GM19324 (cell line): ENCODE measurements around the gene RAB27A.

Experiments used
- ATAC-seq: cut with Tn5 transposase; IDR thresholded peaks from one replicate; pipeline ENCODE4 v1.9.1; 2021; ENCODE audit warnings: mild to moderate bottlenecking, moderate library complexity; ENCODE audit not compliant: unreplicated experiment, low FRiP score

Gene RAB27A

DNA sequence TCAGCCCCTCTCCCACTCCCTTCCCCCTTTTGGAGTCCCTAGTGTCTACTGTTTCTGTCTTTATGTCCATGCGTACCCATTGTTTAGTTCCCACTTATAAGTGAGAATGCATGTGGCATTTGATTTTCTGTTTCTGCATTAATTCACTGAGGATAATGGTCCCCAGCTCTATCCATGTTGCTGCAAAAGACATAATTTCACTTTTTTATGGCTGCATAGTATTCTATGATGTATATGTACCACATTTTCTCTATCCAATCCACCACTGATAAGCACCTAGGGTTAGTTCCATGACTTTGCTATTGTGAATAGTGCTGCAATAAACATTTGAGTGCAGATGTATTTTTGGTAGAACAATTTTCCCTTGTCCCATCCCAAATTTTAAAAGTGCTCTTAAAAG, 58.7 kb downstream of the RAB27A start:
- ATAC-seq, result no peak

DNA sequence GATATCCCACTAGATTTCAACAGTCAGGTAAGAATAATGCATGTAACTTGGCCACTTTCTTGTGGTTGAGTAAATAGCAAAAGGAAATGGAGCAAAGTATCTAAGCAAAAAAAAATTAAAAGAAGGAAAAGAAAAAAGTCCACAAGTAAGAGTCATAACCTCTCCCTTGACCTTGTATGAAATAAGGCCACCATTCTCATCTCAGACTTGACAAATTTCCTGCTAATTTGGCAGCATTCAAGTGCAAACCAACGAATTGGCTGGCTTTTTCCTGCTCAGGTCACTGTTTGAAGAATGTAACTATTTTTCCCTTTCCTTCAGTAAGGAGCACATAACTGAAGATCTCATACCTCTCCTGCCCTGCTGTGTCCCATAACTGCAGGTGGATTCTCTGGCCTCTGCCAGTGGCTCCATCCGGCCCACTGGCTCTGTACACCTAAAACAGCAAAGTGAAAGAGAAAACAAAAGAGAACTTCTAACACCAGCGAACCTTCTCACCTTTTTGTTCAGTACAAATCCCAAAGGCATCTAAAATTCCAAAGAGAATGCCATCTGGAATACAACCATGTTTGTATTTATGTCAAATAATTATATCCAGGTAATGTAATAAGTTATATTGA, 59.5 kb downstream of the RAB27A start:
- ATAC-seq, result no peak

DNA sequence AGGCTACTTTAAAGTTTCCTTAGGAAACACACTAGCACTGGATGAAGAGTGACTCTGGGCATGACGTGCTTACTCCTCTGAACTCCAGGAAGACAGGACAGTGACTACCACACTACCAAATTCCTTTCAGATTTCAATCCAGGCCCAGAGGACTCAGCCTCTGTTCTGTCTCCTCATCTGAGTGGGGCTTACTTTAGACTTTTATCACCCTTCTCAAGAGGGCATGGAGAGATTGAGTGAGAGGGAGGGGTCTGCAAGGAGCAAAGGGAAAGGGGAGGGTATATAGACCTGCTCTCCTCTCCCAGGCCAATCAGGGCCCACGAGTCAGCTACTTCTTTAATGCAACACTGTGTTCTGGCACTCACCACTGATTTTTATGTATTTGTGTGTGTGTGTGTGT, 63.5 kb downstream of the RAB27A start:
- ATAC-seq, result no peak

- ATAC-seq, result no peak
Measured at GRCh38 chr15:55224892-55225291, 64.7 kb downstream of the RAB27A start.

DNA sequence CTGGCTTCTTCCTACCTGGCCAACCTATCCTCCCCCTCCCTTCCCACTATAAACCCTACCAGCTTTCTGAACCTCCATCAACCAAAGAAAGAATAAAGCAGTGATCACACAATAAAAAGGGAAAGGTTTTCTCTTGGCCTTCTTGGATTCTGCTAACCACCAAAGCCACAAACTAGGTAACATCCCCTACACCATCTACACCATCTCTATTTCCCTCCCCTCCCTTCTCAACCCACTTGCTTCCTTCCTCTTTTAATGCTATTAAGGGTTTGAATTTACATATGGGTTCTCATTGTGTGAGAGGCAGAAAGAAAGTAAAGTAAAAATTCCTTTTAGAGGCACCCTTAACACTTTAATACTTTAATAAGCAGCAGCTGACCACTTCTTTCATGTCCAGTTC, 67.0 kb downstream of the RAB27A start:
- ATAC-seq, result peak; percentile 78

- peak; percentile 37 for ATAC-seq
Measured at GRCh38 chr15:55221090-55222011, 68.3 kb downstream of the RAB27A start.

GRCh38 chr15:55220606-55221005, 69.0 kb downstream of the RAB27A start:
- ATAC-seq, result no peak

GRCh38 chr15:55218056-55218455, 71.6 kb downstream of the RAB27A start:
- no peak for ATAC-seq

DNA sequence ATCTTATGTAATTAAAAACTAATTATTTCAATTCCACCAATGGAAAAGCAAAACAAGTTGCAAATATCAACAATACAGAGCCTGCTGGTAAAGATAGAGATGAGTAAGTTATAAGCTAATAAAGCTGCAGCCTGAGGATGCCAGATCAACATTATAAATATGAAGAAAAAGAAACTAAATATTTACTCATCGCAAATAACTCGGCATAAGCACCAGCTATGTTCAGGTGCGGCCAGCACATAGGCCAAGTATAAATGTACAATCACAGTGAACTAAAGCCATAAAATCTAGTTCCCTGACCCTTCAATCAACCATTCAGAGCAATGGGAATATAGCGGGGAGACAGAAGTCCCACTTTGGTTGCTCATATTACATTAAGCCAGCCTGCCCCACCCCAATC, 85.1 kb downstream of the RAB27A start:
- ATAC-seq, result no peak

- ATAC-seq, result no peak
Measured at GRCh38 chr15:55202206-55202605, 87.4 kb downstream of the RAB27A start.

DNA sequence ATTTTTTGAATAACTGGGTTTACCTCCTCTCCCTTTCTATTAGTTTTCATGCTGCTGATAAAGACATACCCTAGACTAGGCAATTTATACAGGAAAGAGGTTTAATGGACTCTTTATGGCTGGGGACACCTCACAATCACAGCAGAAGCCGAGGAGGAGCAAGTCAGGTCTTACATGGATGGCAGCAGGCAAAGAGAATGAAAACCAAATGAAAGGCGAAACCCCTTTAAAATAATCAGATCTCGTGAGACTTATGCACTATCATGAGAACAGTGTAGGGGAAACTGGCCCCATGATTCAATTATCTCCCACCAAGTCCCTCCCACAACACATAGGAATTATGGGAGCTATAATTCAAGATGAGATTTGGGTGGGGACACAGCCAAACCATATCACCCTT, 90.9 kb downstream of the RAB27A start:
- ATAC-seq, result no peak

DNA sequence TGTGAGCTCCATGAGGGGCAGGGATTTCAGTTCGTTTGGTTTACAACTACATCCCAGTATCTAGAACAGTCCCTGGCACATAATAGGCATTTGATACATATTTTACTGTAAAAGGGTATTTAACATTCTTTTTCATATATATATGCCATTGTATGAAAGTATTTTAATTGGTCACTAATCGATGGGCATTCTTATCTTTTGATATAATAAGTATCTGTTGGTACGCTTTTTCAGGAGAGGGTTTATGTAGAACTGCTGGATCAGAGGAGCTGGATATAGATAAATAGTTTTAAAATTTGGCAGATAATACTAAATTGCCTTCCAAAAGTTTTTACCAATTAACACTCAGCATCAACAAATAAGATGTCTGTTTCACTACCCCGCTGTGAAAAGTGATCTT, 91.9 kb downstream of the RAB27A start:
- no peak for ATAC-seq

GRCh38 chr15:55197362-55197705, 92.3 kb downstream of the RAB27A start:
- ATAC-seq, result peak; percentile 12

GRCh38 chr15:55196458-55197361, 92.9 kb downstream of the RAB27A start, which contains the start of gene RSL24D1:
Gene RSL24D1 (minus strand): TSS chr15:55196941. CDS start chr15:55196890, 51 bp downstream.
- peak; percentile 99 for ATAC-seq

DNA sequence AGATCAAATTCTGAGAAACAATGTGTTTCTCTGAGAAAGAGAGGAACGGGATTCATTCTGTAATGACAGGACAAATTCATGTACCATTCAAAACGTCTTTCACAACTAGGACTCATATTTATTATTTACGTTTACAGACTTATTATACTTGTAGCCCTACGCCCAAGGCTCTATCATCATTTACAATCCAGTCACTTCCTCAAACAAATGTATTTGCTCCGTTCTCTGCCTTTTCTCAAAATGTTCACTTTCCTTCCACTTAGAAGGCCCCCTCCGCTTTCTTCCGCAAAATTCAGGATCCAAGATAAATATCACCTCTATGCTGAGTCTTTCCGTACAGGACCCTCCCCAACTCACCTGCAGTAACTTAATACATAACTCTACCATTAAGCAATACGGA, 93.6 kb downstream of the RAB27A start:
- no peak for ATAC-seq

DNA sequence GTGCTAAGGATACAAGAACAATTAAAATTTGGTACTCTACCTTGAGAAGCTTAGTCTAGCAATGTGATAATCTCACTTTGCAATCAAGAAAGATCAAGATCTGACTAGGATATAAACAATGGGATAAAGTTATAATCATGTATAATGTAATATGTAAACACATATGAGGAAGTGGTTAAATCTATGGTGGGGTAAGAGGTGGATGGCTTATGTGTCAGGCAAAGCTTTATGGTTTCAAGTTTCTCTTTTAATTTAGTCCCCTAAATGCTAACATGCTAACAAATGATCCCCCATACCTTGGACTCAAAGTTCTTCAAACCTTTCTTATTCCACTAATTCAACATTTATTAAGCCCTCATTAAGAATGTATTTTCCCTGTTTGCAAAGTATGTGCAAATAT, 95.4 kb downstream of the RAB27A start:
- ATAC-seq, result no peak

DNA sequence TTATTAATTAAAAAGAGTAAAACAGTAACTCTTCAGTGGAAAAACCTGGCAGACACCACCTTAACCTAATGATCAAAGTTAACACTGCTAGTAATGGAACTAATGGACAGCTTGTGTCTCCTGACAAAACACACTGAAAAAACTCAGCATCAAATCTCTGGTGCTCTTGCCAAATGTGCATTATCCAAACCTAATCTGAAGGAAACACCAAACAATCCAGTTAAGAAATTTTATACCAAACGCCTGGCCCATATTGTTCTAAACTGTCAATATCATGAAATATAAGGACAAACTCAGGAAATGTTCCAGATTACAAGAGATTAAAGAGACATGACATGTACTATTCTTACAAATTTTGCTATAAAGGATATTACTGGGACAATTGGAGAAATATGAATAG, 103.3 kb downstream of the RAB27A start:
- ATAC-seq, result no peak

DNA sequence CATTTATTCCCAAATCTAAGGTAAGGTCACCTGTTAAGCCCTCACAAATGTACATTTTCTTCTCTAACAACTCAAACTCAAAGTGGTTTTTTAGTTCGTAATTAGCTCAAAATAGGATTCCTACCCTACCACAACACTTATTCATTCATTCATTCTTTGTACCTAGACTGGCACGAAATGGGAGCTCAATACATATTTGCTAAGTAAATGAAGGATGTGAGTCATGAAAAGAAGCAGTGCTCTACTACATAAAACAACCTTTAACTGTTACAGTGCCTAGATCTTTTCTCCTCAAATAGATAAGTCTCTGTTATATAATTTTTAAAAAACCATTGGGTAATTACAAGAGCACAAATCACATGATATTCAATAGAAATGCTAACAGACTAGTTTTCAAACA, 105.9 kb downstream of the RAB27A start:
- ATAC-seq, result no peak

- ATAC-seq, result no peak
Measured at GRCh38 chr15:55179141-55179540, 110.5 kb downstream of the RAB27A start.

DNA sequence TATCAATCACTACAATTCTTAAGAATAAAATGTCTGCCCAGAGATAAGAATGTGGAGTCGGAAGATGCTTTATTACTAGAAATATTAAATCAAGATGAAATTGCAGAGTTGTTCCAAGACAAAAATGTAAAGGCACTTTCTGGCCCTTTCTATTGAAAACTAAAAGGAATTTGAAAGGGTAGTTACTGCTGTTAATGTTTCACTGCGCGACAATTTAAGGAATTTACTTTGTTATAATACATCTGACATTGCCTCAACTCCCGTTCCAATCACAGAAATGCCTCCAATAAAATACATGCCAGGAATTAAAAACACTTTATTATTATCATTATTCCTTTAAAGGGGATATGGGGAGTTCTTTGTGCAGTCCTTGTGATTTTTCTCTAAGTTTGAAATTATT, 119.3 kb downstream of the RAB27A start:
- no peak for ATAC-seq
